Raji (cell line): ENCODE results near the gene SERPINA1.

Experiments
- POLR2A ChIP-seq: IDR thresholded peaks from 2 replicates; pipeline ENCODE4 v1.6.1; 2011; ENCODE audit warnings: low read depth, low read length, control low read depth; ENCODE audit not compliant: insufficient read depth

The SERPINA1 gene

GRCh38 chr14:94389731-94390371, 1.4 kb upstream of the SERPINA1 start:
- TF ChIP-seq POLR2A, result no peak

- no peak for TF ChIP-seq POLR2A
Observed at GRCh38 chr14:94389104-94389469, 685 bp upstream of the SERPINA1 start.

GRCh38 chr14:94388027-94388383, 397 bp downstream of the SERPINA1 start:
- TF ChIP-seq POLR2A, result no peak

GRCh38 chr14:94387051-94388026, 1.1 kb downstream of the SERPINA1 start:
- no peak for TF ChIP-seq POLR2A

GRCh38 chr14:94386085-94387031, 2.0 kb downstream of the SERPINA1 start:
- TF ChIP-seq POLR2A, result no peak

- no peak for TF ChIP-seq POLR2A
Observed at GRCh38 chr14:94385553-94386057, 2.8 kb downstream of the SERPINA1 start.

- no peak for TF ChIP-seq POLR2A
Observed at GRCh38 chr14:94384342-94384741, 4.1 kb downstream of the SERPINA1 start.

GRCh38 chr14:94383777-94384176, 4.6 kb downstream of the SERPINA1 start:
- no peak for TF ChIP-seq POLR2A

- no peak for TF ChIP-seq POLR2A
Observed at GRCh38 chr14:94382716-94383596, 5.4 kb downstream of the SERPINA1 start.

- TF ChIP-seq POLR2A, result no peak
Observed at GRCh38 chr14:94382099-94382715, 6.2 kb downstream of the SERPINA1 start.

GRCh38 chr14:94381149-94382030, 7.0 kb downstream of the SERPINA1 start:
- TF ChIP-seq POLR2A, result no peak

- TF ChIP-seq POLR2A, result no peak
Observed at GRCh38 chr14:94380225-94381148, 7.9 kb downstream of the SERPINA1 start.
